Measurements from ENCODE around the gene MFN2.
A peak's percentile ranks its signal among the peaks of the same experiment; 100 is the strongest.
"Not testable (repeated sequence)": the region's sequence is repeated elsewhere in the genome, so short reads cannot be mapped to it uniquely, and the experiment has no call there.

MFN2 gene

GRCh38 chr1:11934302-11935056 lies 45.8 kb upstream of the MFN2 start, which contains the start of gene PLOD1:
TSS of gene PLOD1 (plus strand) at chr1:11934717. CDS start at chr1:11934780, 63 bp downstream.
- no peaks in the 10 kb centered on the region for H3K79me2 ChIP-seq (ENCODE audit: insufficient read depth, low read length)
- peak within 1 kb of the TSS; percentile 23 to 66; a peak in 3 of 4 replicates for H3K4me3 ChIP-seq (ENCODE audit: low read depth in 1 of 2, low read length in 2 of 2)
- peak within 1 kb of the TSS; percentile 83 for H2AFZ ChIP-seq (ENCODE audit: low read depth, low read length)
- H3K9ac ChIP-seq (ENCODE audit: low read depth, low read length), result peak within 1 kb of the TSS; percentile 58
- no peaks in the 10 kb centered on the region for H3K27me3 ChIP-seq (ENCODE audit: insufficient read depth, low read length, poor library complexity)
- TF ChIP-seq, protein P1, sequence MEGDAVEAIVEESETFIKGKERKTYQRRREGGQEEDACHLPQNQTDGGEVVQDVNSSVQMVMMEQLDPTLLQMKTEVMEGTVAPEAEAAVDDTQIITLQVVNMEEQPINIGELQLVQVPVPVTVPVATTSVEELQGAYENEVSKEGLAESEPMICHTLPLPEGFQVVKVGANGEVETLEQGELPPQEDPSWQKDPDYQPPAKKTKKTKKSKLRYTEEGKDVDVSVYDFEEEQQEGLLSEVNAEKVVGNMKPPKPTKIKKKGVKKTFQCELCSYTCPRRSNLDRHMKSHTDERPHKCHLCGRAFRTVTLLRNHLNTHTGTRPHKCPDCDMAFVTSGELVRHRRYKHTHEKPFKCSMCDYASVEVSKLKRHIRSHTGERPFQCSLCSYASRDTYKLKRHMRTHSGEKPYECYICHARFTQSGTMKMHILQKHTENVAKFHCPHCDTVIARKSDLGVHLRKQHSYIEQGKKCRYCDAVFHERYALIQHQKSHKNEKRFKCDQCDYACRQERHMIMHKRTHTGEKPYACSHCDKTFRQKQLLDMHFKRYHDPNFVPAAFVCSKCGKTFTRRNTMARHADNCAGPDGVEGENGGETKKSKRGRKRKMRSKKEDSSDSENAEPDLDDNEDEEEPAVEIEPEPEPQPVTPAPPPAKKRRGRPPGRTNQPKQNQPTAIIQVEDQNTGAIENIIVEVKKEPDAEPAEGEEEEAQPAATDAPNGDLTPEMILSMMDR (IDR thresholded peaks at IDR 0.05; ENCODE audit: borderline replicate concordance, extremely low read depth, low read length, poor library complexity, severe bottlenecking), result no peak
- no peak for TF ChIP-seq EZH2 (IDR thresholded peaks at IDR 0.05; ENCODE audit: borderline replicate concordance, low read depth, low read length, severe bottlenecking)
- H3K36me3 ChIP-seq (ENCODE audit: insufficient read depth, low read length), result no peaks in the 10 kb centered on the region
- ATAC-seq (ENCODE audit: insufficient read depth, low read depth) (peak; percentile 99), DNase-seq (peak; percentile 91)
- no peaks in the 10 kb centered on the region for H3K9me3 ChIP-seq (ENCODE audit: insufficient read depth, low read length, severe bottlenecking)
- H3K4me2 ChIP-seq (ENCODE audit: insufficient read depth, low read length), result peak within 1 kb of the TSS; percentile 73
- H4K20me1 ChIP-seq (ENCODE audit: insufficient read depth, low read length), result no peaks in the 10 kb centered on the region
- peaks cover 18% of the 10 kb centered on the region for H3K4me1 ChIP-seq (ENCODE audit: insufficient read depth, low read length)
- peak within 1 kb of the TSS; percentile 66 for H3K27ac ChIP-seq (ENCODE audit: low read length)

GRCh38 chr1:11935057-11935412 lies 45.2 kb upstream of the MFN2 start:
- TF ChIP-seq, protein P1 (IDR thresholded peaks at IDR 0.05; ENCODE audit: borderline replicate concordance, extremely low read depth, low read length, poor library complexity, severe bottlenecking), result no peak
- TF ChIP-seq EZH2 (IDR thresholded peaks at IDR 0.05; ENCODE audit: borderline replicate concordance, low read depth, low read length, severe bottlenecking), result no peak
- Histone ChIP-seq H3K4me2 (ENCODE audit: insufficient read depth, low read length) (peak overlapping the region; percentile 73), H4K20me1 (ENCODE audit: insufficient read depth, low read length) (no peaks in the 10 kb centered on the region), H3K79me2 (ENCODE audit: insufficient read depth, low read length) (no peaks in the 10 kb centered on the region), H3K4me3 (ENCODE audit: low read depth in 1 of 2, low read length in 2 of 2) (peak overlapping the region; percentile 23 to 66; a peak in 3 of 4 replicates), H3K9ac (ENCODE audit: low read depth, low read length) (peak overlapping the region; percentile 58), H3K9me3 (ENCODE audit: insufficient read depth, low read length, severe bottlenecking) (no peaks in the 10 kb centered on the region), H2AFZ (ENCODE audit: low read depth, low read length) (peak overlapping the region; percentile 83), H3K27me3 (ENCODE audit: insufficient read depth, low read length, poor library complexity) (no peaks in the 10 kb centered on the region), H3K36me3 (ENCODE audit: insufficient read depth, low read length) (no peaks in the 10 kb centered on the region), H3K4me1 (ENCODE audit: insufficient read depth, low read length) (peaks cover 18% of the 10 kb centered on the region), H3K27ac (ENCODE audit: low read length) (peak overlapping the region; percentile 4)
- no peak for DNase-seq
- ATAC-seq (ENCODE audit: insufficient read depth, low read depth), result no peak; the same call in 2 of the 3 replicates

- H3K9me3 ChIP-seq (ENCODE audit: insufficient read depth, low read length, severe bottlenecking); H3K9ac ChIP-seq (ENCODE audit: low read depth, low read length); H3K79me2 ChIP-seq (ENCODE audit: insufficient read depth, low read length); ATAC-seq (ENCODE audit: insufficient read depth, low read depth); H3K27ac ChIP-seq (ENCODE audit: low read length); H2AFZ ChIP-seq (ENCODE audit: low read depth, low read length); H3K27me3 ChIP-seq (ENCODE audit: insufficient read depth, low read length, poor library complexity); DNase-seq; H3K4me3 ChIP-seq (ENCODE audit: low read depth in 1 of 2, low read length in 2 of 2); H4K20me1 ChIP-seq (ENCODE audit: insufficient read depth, low read length); H3K36me3 ChIP-seq (ENCODE audit: insufficient read depth, low read length): not testable (repeated sequence)
- Histone ChIP-seq H3K4me2 (ENCODE audit: insufficient read depth, low read length) (0 out of 2 replicates have a peak overlapping the region, but pooled peaks have one; percentile 73), H3K4me1 (ENCODE audit: insufficient read depth, low read length) (peaks cover 18% of the 10 kb centered on the region)
Measured at GRCh38 chr1:11935733-11936132, 44.5 kb upstream of the MFN2 start.

- no peak for TF ChIP-seq EZH2 (IDR thresholded peaks at IDR 0.05; ENCODE audit: borderline replicate concordance, low read depth, low read length, severe bottlenecking)
- TF ChIP-seq, protein P1 (IDR thresholded peaks at IDR 0.05; ENCODE audit: borderline replicate concordance, extremely low read depth, low read length, poor library complexity, severe bottlenecking), result no peak
- Histone ChIP-seq H3K9me3 (ENCODE audit: insufficient read depth, low read length, severe bottlenecking) (no peaks in the 10 kb centered on the region), H3K27ac (ENCODE audit: low read length) (no peak overlapping the region), H2AFZ (ENCODE audit: low read depth, low read length) (no peak overlapping the region), H3K27me3 (ENCODE audit: insufficient read depth, low read length, poor library complexity) (no peaks in the 10 kb centered on the region), H4K20me1 (ENCODE audit: insufficient read depth, low read length) (no peaks in the 10 kb centered on the region), H3K4me1 (ENCODE audit: insufficient read depth, low read length) (peaks cover 12% of the 10 kb centered on the region), H3K4me3 (ENCODE audit: low read depth in 1 of 2, low read length in 2 of 2) (no peak overlapping the region), H3K9ac (ENCODE audit: low read depth, low read length) (no peak overlapping the region), H3K4me2 (ENCODE audit: insufficient read depth, low read length) (no peak overlapping the region), H3K79me2 (ENCODE audit: insufficient read depth, low read length) (no peaks in the 10 kb centered on the region), H3K36me3 (ENCODE audit: insufficient read depth, low read length) (no peaks in the 10 kb centered on the region)
- DNase-seq, result no peak
- no peak for ATAC-seq (ENCODE audit: insufficient read depth, low read depth)
Measured at GRCh38 chr1:11938722-11939526, 41.3 kb upstream of the MFN2 start.

DNA sequence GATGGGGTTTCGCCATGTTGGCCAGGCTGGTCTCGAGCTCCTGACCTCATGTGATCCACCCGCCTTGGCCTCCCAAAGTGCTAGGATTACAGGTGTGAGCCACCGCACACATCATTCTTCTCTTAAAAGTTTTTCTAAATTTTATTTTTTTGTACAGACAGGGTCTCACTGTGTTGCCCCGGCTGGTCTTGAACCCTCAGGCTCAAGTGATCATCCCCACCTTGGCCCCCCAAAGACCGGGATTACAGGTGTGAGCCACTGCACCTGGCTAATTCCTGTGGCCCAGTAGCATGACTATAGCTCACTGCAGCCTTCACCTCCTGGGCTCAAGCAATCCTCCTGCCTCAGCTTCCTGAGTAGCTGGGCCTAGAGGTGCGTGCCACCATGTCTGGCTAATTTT lies 40.5 kb upstream of the MFN2 start:
- not testable (repeated sequence) for H3K79me2 ChIP-seq (ENCODE audit: insufficient read depth, low read length); H3K4me1 ChIP-seq (ENCODE audit: insufficient read depth, low read length); H3K36me3 ChIP-seq (ENCODE audit: insufficient read depth, low read length); H3K9me3 ChIP-seq (ENCODE audit: insufficient read depth, low read length, severe bottlenecking); H3K27ac ChIP-seq (ENCODE audit: low read length); H3K4me2 ChIP-seq (ENCODE audit: insufficient read depth, low read length); H3K27me3 ChIP-seq (ENCODE audit: insufficient read depth, low read length, poor library complexity); H3K9ac ChIP-seq (ENCODE audit: low read depth, low read length); H4K20me1 ChIP-seq (ENCODE audit: insufficient read depth, low read length); ATAC-seq (ENCODE audit: insufficient read depth, low read depth); H3K4me3 ChIP-seq (ENCODE audit: low read depth in 1 of 2, low read length in 2 of 2); DNase-seq; H2AFZ ChIP-seq (ENCODE audit: low read depth, low read length)
